CD4-positive, alpha-beta T cell (primary cell): Measurements from ENCODE around the gene PTPA. TPM values are rescaled to one million over a fixed set of nuclear protein-coding genes. Genes with fewer than 3 reads are reported as not detected.

Experiments
- ATAC-seq: fragments of 200-7000 bp; cut with Tn5 transposase; one replicate; pipeline ENCODE4 v1.10.0; 2022; ENCODE audit warnings: mild to moderate bottlenecking; ENCODE audit not compliant: poor library complexity
- CTCF ChIA-PET: fragments of 350-600 bp; sonication (Branson Sonifier 250); formaldehyde crosslinking; loops from one replicate; lab custom pipeline; 2021; ENCODE audit warnings: antibody characterized with exemption, inconsistent platforms; lab: Charles Lee
- POLR2A ChIA-PET: fragments of 350-600 bp; sonication (Branson Sonifier 250); formaldehyde crosslinking; loops from one replicate; lab custom pipeline; 2021; ENCODE audit warnings: antibody characterized with exemption, inconsistent platforms; lab: Charles Lee
- DNase-seq, 14 experiments: peaks; one replicate each; pipeline ENCODE4 v3.0.0-alpha.2; 2013 to 2020; ENCODE audit warnings: mixed read lengths in 2 of 14
- H3K27ac ChIP-seq, 2 donors: one replicate each; pipeline versions ENCODE4 v1.5.1 to v1.7.0; 2013; ENCODE audit warnings: low read length in 2 of 2, low read depth in 1 of 2, mild to moderate bottlenecking in 1 of 2
- H3K27me3 ChIP-seq, 2 experiments: 1 replicate in 1 of 2; 2 replicates in 1 of 2; pipeline versions ENCODE4 v1.6.1 to v1.7.0; 2013; ENCODE audit warnings: low read length in 2 of 2, control low read depth in 1 of 2, mild to moderate bottlenecking in 1 of 2, moderate library complexity in 1 of 2; ENCODE audit not compliant: insufficient read depth in 2 of 2, control insufficient read depth in 1 of 2
- H3K36me3 ChIP-seq: one replicate; pipeline ENCODE4 v1.6.1; 2013; ENCODE audit warnings: low read length, control low read depth; ENCODE audit not compliant: insufficient read depth
- H3K4me1 ChIP-seq: one replicate; pipeline ENCODE4 v1.6.1; 2013; ENCODE audit warnings: low read length, control low read depth; ENCODE audit not compliant: insufficient read depth
- H3K4me3 ChIP-seq: one replicate; pipeline ENCODE4 v1.5.1; 2013; ENCODE audit warnings: mild to moderate bottlenecking, low read length, moderate library complexity
- H3K9me3 ChIP-seq, 2 experiments: 1 replicate in 1 of 2; 2 replicates in 1 of 2; pipeline versions ENCODE4 v1.6.1 to v1.7.0; 2013; ENCODE audit warnings: low read length in 2 of 2, mild to moderate bottlenecking in 2 of 2, control low read depth in 1 of 2, moderate library complexity in 1 of 2; ENCODE audit not compliant: control insufficient read depth in 1 of 2, insufficient read depth in 1 of 2
- H3K27ac Mint-ChIP-seq: one replicate; pipeline ENCODE4 v1.8.0; 2020; ENCODE audit warnings: mixed read lengths
- H3K27me3 Mint-ChIP-seq: one replicate; pipeline ENCODE4 v1.8.0; 2021; ENCODE audit warnings: mixed read lengths
- H3K36me3 Mint-ChIP-seq: one replicate; pipeline ENCODE4 v1.8.0; 2021; ENCODE audit warnings: low read depth, mixed read lengths
- H3K4me1 Mint-ChIP-seq: one replicate; pipeline ENCODE4 v1.8.0; 2021; ENCODE audit warnings: low read depth, mixed read lengths
- H3K4me3 Mint-ChIP-seq: one replicate; pipeline ENCODE4 v1.8.0; 2020; ENCODE audit warnings: mild to moderate bottlenecking, mixed read lengths
- H3K9me3 Mint-ChIP-seq: one replicate; pipeline ENCODE4 v1.8.0; 2020; ENCODE audit warnings: mixed read lengths
- intact Hi-C, 2 experiments: fragments of 100-400 bp; cut with DNase I in 1 of 2; cut with micrococcal nuclease in 1 of 2; formaldehyde crosslinking; loops; one replicate each; pipeline versions ENCODE4 v1.15.1 to v1.9.0; 2023 to 2025; cut with DNase I, micrococcal nuclease
- total RNA-seq, 174 experiments: library from RNA in 2 of 174; stranded (reverse) in 2 of 174; gene quantifications; one replicate each; pipeline ENCODE4 v1.2.3 and lab custom pipeline; 2021 to 2026
- TF ChIP-seq, protein P1 (sequence below): fragments of 200-600 bp; IDR thresholded peaks from one replicate; pipeline ENCODE4 v1.8.0; 2022; ENCODE audit warnings: antibody characterized with exemption, mild to moderate bottlenecking

The PTPA gene
- total RNA-seq, 2 experiments from 2014 or later: 21.6 to 23.3 TPM

DNA sequence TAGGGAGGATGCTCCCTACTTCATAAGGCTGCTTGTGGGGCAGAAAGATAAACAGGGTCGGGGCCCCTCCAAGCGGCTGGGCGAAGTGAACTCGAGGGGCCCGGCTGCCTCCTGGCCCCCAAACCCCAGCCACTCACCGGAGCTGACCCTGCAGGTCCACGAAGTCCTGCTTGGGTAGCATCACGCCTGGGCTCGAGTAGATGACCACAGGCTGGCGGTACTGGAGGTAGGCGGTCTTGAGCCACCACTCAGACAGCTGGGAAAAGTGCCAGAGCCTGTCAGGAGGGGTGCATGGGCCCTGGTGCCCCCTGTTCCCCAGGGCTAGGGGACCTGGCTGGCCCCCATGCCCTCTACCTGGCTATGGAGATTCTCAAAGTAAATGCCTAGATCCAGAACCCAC lies 7.2 kb upstream of the PTPA start:
- Histone ChIP-seq H3K27ac (no peak overlapping the region), H3K4me1 (peaks cover 2% of the 10 kb centered on the region), H3K27me3 (no peaks in the 10 kb centered on the region), H3K9me3 (no peaks in the 10 kb centered on the region), H3K4me3 (no peak overlapping the region), H3K36me3 (peaks cover 2% of the 10 kb centered on the region)
- Mint-ChIP-seq H3K9me3 (no peaks in the 10 kb centered on the region), H3K4me1 (peaks cover 1% of the 10 kb centered on the region), H3K27ac (no peak overlapping the region), H3K4me3 (no peak overlapping the region), H3K36me3 (no peaks in the 10 kb centered on the region), H3K27me3 (no peaks in the 10 kb centered on the region)
- ATAC-seq (no peak), DNase-seq (no peak)
- TF ChIP-seq, protein P1, sequence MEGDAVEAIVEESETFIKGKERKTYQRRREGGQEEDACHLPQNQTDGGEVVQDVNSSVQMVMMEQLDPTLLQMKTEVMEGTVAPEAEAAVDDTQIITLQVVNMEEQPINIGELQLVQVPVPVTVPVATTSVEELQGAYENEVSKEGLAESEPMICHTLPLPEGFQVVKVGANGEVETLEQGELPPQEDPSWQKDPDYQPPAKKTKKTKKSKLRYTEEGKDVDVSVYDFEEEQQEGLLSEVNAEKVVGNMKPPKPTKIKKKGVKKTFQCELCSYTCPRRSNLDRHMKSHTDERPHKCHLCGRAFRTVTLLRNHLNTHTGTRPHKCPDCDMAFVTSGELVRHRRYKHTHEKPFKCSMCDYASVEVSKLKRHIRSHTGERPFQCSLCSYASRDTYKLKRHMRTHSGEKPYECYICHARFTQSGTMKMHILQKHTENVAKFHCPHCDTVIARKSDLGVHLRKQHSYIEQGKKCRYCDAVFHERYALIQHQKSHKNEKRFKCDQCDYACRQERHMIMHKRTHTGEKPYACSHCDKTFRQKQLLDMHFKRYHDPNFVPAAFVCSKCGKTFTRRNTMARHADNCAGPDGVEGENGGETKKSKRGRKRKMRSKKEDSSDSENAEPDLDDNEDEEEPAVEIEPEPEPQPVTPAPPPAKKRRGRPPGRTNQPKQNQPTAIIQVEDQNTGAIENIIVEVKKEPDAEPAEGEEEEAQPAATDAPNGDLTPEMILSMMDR: no peak
- intact Hi-C loops: no loop called here
- ChIA-PET CTCF (no interaction called here), POLR2A (no interaction called here)

DNA sequence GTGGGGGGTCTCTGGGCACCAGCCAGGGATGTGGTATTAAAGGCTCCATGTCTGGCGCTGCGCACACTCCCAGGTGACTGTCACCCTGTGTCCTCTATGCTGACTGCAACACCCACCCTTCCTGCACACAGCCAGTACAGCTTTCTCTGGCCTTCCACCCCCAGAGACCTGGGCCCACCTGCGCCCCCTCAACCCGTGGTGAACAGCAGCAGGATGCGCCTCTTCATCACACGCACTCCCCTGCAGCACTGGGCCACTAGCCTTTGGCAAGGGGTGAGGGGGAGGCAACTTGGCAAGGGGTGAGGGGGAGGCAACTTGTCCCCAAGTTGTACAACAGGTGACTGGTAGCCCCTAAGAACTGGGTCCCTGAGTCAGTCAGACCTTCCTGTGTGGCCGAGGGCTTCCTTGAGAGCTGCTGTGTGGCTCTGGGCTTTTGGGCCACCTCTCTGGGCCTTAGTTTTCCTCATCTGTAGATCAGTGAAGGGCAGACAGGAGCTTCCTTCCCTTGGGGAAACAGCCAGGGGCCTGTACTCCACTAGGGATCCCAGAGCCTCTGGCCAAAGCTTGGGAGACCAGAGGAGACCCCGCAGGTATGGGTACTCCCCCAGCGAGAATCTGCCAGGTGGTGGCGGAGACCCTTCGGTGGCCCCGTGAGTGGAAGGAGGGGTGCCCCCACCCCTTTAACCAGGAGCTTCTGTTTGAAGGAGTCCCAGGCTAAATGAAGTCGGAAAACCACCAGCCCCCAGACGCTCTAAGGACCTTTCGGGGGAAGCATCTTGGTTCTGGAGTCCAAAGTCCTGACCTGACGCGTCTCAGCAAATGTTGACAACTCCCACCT lies 5.1 kb upstream of the PTPA start:
- no peak overlapping the region for H3K27ac Mint-ChIP-seq
- no peak for ATAC-seq
- Histone ChIP-seq H3K27ac (no peak overlapping the region), H3K27me3 (no peaks in the 10 kb centered on the region), H3K36me3 (peaks cover 2% of the 10 kb centered on the region), H3K9me3 (no peaks in the 10 kb centered on the region), H3K4me1 (peaks cover 18% of the 10 kb centered on the region), H3K4me3 (no peak overlapping the region)
- peaks cover 5% of the 10 kb centered on the region for H3K36me3 Mint-ChIP-seq
- H3K27me3 Mint-ChIP-seq: no peaks in the 10 kb centered on the region
- H3K4me1 Mint-ChIP-seq: peaks cover 13% of the 10 kb centered on the region
- intact Hi-C loops: no loop called here
- POLR2A ChIA-PET: no interaction called here
- TF ChIP-seq, protein P1: no peak
- CTCF ChIA-PET: no interaction called here
- no peak overlapping the region for H3K4me3 Mint-ChIP-seq
- DNase-seq: no peak
- H3K9me3 Mint-ChIP-seq: no peaks in the 10 kb centered on the region

DNA sequence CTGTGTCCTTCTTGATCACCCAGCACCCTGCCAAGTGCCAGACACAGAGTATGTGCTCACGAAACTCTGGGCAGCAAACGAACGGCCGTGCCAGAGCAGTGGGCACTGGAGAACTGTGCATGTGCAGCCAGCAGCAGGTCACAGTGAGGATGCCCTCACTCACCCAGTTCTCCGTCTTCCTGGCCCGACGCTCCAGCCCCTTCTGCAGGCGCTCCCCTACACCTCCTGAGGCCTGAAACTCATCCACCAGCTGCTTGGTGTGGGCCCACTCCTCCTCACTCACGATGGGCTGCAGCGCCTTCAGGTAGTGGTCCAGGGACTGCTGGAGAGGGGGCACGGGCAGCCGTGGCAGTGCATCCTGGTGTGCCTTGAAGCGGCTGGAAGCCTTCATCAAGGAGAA lies 3.6 kb upstream of the PTPA start:
- Histone ChIP-seq H3K36me3 (peaks cover 2% of the 10 kb centered on the region), H3K9me3 (no peaks in the 10 kb centered on the region), H3K4me3 (no peak overlapping the region), H3K4me1 (peaks cover 30% of the 10 kb centered on the region), H3K27me3 (no peaks in the 10 kb centered on the region), H3K27ac (no peak overlapping the region)
- no peak for DNase-seq
- no peaks in the 10 kb centered on the region for H3K9me3 Mint-ChIP-seq
- peaks cover 24% of the 10 kb centered on the region for H3K4me1 Mint-ChIP-seq
- H3K4me3 Mint-ChIP-seq: peak overlapping the region; percentile 15
- intact Hi-C loops: loop anchor here in 1 of 2 experiments (2.0 kb wide), 1 partner anchor 25 kb away; no protein-coding TSS in a partner anchor
- peaks cover 15% of the 10 kb centered on the region for H3K36me3 Mint-ChIP-seq
- ATAC-seq: no peak
- POLR2A ChIA-PET: no interaction called here
- no peak overlapping the region for H3K27ac Mint-ChIP-seq
- no peaks in the 10 kb centered on the region for H3K27me3 Mint-ChIP-seq
- TF ChIP-seq, protein P1: no peak
- CTCF ChIA-PET: no interaction called here
